ENCODE results near the gene PRR18. TPM values are rescaled to one million over a fixed set of nuclear protein-coding genes. Genes with fewer than 3 reads are reported as not detected.

Gene PRR18
- total and polyA plus RNA-seq, 2 of the 8 experiments (the other 6 are each of a cell fraction or from before 2014, with no cell fraction given), result 0.08 to 0.19 TPM

DNA sequence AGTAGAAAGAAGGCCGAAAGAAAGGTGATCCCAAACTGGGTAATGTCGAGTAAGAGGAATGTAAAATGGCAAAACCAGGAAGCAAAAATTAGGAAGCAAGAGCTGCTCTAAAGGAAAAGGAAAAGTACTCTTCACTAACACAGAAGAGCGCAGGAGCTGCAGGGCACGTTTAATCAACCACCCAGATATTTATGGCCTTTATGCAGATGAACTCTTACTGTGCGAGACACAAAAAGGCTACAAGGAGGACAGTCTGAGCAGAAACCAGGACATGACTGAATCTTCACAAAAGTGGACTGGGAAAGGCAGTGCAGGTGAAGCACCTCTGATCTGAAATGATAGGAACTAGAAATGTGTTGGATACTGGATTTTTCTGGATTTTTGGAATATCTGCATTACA, 15.2 kb upstream of the PRR18 start (continued):
- TF ChIP-seq RBBP5 (IDR thresholded peaks at IDR 0.05; ENCODE audit: borderline replicate concordance, low read depth, low read length) (no peak), EGR1 (IDR thresholded peaks at IDR 0.05; ENCODE audit: borderline replicate concordance, low read depth, low read length) (no peak), ASH2L (IDR thresholded peaks at IDR 0.05; ENCODE audit: low read length) (no peak)

Measured in H1 (cell line).